Activated CD4-positive, alpha-beta T cell treated with anti-CD3 and anti-CD28 coated beads, Interleukin-2, amount 50 U/mL, for 48 hours (primary cell): ENCODE measurements around the gene TSC22D1.
A peak's percentile ranks its signal among the peaks of the same experiment; 100 is the strongest.
"Not testable (repeated sequence)": the region's sequence is repeated elsewhere in the genome, so short reads cannot be mapped to it uniquely, and the experiment has no call there.

ENCODE experiments used
- DNase-seq, 2 experiments: peaks; one replicate each; pipeline ENCODE4 v3.0.0-alpha.2; 2020

Gene TSC22D1

GRCh38 chr13:44575741-44576350 is at the start of gene TSC22D1:
TSS of gene TSC22D1 (minus strand) at chr13:44576330. CDS start at chr13:44576074, 256 bp downstream.
- peak; percentile 56 to 68 for DNase-seq

- no peak for DNase-seq
Observed at GRCh38 chr13:44622708-44623107, 46.6 kb upstream of the TSC22D1 start.

- no peak for DNase-seq
Observed at GRCh38 chr13:44622261-44622660, 46.1 kb upstream of the TSC22D1 start.

GRCh38 chr13:44620057-44620456 is 43.9 kb upstream of the TSC22D1 start:
- no peak for DNase-seq

GRCh38 chr13:44619651-44620050 is 43.5 kb upstream of the TSC22D1 start:
- no peak for DNase-seq

- DNase-seq: no peak
Observed at GRCh38 chr13:44618326-44618725, 42.2 kb upstream of the TSC22D1 start.

- DNase-seq: no peak
Observed at GRCh38 chr13:44617648-44618047, 41.5 kb upstream of the TSC22D1 start.

GRCh38 chr13:44609137-44609536 is 33.0 kb upstream of the TSC22D1 start:
- no peak for DNase-seq

- DNase-seq: no peak
Observed at GRCh38 chr13:44605721-44606120, 29.6 kb upstream of the TSC22D1 start.

- no peak for DNase-seq
Observed at GRCh38 chr13:44605275-44605674, 29.1 kb upstream of the TSC22D1 start.

GRCh38 chr13:44601586-44601985 is 25.5 kb upstream of the TSC22D1 start:
- DNase-seq: no peak

GRCh38 chr13:44593861-44594592 is 17.9 kb upstream of the TSC22D1 start:
- not testable (repeated sequence) for DNase-seq

GRCh38 chr13:44592216-44592847 is 16.2 kb upstream of the TSC22D1 start:
- DNase-seq: no peak

- DNase-seq: no peak
Observed at GRCh38 chr13:44591316-44591715, 15.2 kb upstream of the TSC22D1 start.

GRCh38 chr13:44583137-44583536 is 7.0 kb upstream of the TSC22D1 start:
- DNase-seq: no peak

- DNase-seq: no peak
Observed at GRCh38 chr13:44578067-44578400, 1.9 kb upstream of the TSC22D1 start.

GRCh38 chr13:44577236-44578066 is 1.3 kb upstream of the TSC22D1 start:
- peak; percentile 94 for DNase-seq

- DNase-seq: peak; percentile 16 to 32
Observed at GRCh38 chr13:44576351-44577235, 463 bp upstream of the TSC22D1 start.

- no peak for DNase-seq
Observed at GRCh38 chr13:44575035-44575434, 1.1 kb downstream of the TSC22D1 start.

GRCh38 chr13:44574466-44574855 is 1.7 kb downstream of the TSC22D1 start:
- DNase-seq: no peak

- DNase-seq: no peak
Observed at GRCh38 chr13:44573790-44574465, 2.2 kb downstream of the TSC22D1 start.

GRCh38 chr13:44573071-44573470 is 3.1 kb downstream of the TSC22D1 start:
- no peak for DNase-seq
